GM21737 (cell line): Measurements from ENCODE around the gene H6PD.
"Not testable (repeated sequence)": the region's sequence is repeated elsewhere in the genome, so short reads cannot be mapped to it uniquely, and the experiment has no call there.

Experiments used
- ATAC-seq: cut with Tn5 transposase; IDR thresholded peaks from one replicate; pipeline ENCODE4 v1.9.1; 2021; ENCODE audit warnings: mild to moderate bottlenecking, moderate library complexity; ENCODE audit not compliant: unreplicated experiment

Gene H6PD

DNA sequence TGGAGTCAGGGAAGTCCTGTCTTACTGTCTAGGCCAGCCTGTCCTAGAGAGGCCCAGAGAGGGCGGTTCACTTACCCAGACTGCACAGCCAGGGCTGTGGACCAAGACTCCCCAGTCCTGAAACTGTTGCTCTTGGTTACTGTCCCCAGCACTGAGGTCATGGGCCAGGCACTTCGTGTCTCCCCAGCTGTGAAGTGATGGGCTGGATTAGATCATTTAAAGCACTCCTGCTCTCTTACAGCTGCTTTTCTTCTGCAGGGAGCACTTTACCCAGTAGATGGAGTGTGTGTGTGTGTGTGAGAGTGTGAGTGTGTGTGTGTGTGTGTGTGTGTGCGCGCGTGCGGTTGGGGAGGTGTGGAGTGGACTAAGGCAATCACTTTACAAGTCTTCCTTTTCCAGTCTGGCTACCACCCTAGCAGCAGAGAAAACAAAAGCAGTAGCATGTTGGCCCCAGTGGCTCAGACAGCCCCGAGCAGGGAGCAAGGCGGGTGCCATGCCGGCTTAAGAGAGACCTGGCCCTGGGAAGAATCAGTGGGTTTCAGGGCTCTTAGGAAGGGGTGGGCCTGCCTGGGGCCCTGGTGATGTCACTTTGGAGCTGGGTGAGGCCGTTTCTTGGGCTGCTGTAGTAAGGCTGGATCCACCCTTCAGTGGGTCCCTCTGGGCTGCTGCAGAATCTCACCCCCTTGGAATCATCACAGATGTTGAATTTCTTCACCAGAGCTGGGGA, 60.5 kb downstream of the H6PD start:
- ATAC-seq, result no peak

DNA sequence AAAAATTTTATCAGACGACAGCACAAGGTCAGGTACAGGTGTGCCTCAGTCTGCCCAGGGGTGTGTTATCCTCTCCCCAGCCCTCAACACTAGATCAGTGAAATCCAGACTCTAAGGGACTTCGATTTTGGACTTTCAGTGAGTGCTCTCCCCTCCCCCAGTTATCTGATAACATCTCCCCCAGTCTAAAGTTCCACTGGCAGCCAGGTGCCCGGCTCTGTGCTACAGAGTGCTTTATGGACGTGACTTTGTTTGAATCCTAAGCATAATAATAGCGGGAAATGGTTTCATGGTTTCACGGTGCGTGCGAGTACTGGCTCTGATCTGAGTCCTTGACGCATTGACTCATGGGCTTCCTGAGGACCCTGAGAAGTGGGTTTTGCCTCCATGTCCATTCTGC, 61.3 kb downstream of the H6PD start:
- no peak for ATAC-seq

DNA sequence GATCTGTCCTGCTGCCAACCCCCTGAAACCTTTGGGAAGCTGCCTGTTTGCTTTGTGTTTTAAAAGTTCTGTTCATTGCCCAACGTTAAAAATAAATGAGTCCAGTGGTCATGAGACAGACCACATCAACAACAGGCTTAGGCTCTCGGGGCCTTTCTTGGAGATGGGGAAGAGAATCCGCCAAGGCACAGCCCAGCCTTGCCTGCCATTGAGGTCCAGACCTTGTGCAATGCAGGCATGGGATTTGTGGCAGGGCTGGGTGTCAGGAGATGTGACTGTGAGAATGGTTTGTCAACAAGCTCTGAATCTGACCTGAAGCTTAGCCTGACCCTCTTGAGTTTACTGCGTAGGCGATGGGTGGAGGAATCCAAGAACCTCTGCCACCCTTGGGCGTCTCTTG, 62.3 kb downstream of the H6PD start:
- no peak for ATAC-seq

- no peak for ATAC-seq
These were observed 63.3 kb downstream of the H6PD start for GRCh38 chr1:9297831-9298230.

GRCh38 chr1:9298282-9298681, 63.7 kb downstream of the H6PD start:
- ATAC-seq, result no peak

DNA sequence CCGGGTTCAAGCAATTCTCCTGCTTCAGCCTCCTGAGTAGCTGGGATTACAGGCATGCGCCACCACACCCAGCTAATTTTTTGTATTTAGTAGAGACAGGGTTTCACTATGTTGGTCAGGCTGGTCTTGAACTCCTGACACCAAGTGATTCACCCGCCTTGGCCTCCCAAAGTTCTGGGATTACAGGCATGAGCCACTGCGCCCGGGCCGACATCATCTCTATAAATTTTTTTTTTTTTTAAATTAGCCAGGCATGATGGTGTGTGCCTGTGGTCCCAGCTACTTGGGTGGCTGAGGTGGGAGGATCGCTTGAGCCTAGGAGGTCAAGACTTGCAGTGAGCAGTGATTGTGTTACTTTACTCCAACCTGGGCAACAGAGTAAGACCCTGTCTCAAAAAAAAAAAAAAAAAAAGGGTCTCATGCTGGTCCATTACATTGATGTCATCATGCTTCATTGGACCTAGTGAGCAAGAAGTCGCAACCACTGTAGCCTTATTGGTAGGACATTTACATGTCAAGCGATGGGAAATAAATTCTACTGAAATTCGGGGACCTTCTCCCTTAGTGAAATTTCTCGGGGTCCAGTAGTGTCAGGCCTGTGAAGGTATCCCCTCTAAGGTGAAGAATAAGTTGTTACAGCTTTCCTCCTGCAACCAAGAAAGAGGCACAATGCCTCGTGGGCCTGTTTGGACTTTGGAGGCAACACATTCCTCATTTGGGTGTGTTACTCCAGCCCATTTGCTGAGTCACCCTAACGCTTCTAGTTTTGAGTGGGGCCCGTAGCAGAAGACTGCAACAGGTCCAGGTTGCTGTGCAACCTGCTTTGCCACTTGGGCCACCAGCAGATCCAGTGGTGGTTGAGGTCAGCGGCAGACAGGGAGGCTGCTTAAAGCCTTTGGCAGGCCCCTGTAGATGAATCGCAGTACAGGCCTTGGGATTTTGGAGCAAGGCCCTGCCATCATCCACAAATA, 65.3 kb downstream of the H6PD start:
- ATAC-seq, result not testable (repeated sequence)

- no peak for ATAC-seq
These were observed 66.0 kb downstream of the H6PD start for GRCh38 chr1:9300573-9300972.

DNA sequence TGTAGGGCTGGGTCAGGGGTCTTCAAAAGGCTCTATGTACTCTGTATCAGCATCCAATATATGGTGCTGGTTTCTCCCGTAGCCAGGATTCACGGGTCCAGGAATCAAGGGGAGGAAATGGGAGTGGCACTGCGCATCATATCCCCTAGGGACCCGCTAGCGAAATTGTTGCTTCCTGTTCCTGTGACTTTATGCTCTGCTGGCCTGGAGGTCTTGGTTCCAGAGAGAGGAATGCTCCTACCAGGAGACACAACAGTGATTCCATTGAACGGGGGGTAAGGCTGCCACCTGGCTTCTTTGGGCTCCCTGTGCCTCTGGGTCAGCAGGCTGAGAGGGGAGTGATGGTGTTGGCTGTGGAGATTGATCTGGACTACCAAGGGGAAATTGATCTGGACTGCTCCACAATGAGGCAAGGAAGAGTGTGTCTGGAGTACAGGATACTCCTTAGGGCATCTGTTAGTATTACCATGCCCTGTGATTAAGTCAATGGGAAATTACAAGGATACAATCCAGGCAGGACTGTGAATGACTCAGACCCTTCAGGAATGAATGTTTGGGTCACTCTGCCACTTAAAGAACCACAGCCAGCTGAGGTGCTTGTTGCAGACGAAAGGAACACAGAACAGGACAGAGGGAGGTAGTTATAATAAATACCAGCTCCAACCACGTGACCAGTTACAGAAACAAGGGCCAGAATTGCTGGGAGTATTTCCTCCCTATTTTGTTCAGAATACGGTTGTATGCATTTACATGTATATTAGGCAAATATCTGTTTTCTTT, 68.4 kb downstream of the H6PD start:
- no peak for ATAC-seq

DNA sequence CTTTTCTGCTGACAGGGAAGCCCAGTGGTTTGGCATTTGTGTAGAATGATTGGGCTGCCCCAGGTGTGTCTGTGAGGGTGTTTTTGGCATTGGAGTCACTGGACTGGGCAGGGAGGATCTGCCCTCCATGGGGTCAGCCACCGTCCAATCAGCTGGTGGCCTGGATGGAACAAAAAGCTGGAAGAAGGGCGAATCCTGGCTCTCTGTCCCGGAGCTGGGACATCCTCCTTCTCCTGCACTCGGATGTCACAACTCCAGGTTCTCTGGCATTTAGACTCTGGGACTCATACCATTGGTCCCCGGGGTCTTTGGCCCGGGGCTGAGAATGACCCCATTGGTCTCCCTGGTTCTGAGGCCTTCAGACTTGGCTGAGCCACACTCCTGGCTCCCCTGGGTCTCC, 69.3 kb downstream of the H6PD start:
- ATAC-seq, result no peak

- no peak for ATAC-seq
These were observed 70.6 kb downstream of the H6PD start for GRCh38 chr1:9305216-9305615.

- no peak for ATAC-seq
These were observed 71.4 kb downstream of the H6PD start for GRCh38 chr1:9306006-9306405.

- ATAC-seq, result no peak
These were observed 72.7 kb downstream of the H6PD start for GRCh38 chr1:9307303-9307702.

DNA sequence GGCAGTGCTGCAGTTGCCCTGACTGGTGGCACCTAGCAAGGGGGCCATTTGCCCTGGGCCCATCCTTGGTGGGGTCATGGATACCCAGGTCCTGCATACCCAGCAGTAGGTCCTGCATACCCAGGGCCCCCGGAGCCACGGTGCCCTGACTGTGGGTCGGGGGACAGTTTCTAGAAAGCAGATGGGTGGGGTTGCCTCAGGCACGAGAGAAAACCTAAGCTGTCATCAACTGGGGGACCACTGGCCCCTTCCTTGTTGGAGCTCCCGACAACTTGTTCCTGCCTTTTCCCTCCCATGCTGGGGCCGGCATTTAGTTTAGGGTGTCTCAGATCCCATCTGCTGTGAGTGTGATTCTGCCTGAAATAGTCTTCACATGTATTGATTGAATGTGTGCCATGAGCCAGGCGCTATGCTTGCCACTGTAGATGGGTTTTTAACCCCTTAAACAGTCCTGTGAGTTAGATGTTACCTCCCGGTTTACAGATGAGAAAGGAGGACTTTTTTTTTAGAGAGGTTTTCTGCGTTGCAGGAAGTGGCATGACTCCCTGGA, 73.7 kb downstream of the H6PD start:
- no peak for ATAC-seq

DNA sequence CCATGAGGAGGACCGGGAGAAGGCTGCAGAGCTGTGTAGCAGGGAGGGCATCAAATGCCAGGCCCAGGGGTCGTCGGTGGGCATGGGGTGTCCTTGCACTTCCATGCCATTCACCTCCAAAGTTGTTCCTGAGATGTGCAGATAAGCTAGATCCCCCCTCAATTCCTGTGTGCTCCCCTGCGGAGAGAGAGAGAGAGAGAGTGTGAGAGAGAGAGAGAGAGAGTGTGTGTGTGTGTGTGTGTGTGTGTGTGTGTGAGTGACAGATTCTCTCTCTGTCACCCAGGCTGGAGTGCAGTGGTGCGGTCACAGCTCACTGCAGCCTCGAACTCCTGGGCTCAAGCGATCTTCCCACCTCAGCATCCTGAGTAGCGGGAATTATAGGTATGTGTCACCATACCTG, 74.5 kb downstream of the H6PD start:
- ATAC-seq, result no peak

GRCh38 chr1:9309991-9310390, 75.4 kb downstream of the H6PD start:
- ATAC-seq, result no peak

DNA sequence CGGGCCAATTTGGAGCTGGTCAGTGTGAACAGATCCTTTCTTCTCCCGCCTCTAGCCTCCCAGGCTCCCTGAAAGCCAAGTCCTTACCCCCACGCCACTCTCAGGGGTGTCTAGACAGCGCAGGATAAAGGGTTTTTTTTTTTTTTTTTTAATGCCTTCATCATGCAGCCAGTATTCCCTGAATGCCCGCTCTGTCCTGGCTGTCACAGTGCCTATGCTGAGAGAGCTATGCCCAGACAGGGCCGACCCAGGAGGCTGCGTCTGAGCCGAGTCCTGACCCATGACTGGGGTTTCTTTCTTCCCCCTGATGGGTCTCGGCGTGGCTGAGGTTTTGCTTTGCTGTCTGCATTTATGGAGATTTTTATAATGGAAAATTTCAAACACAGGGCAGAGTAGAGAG, 76.5 kb downstream of the H6PD start:
- no peak for ATAC-seq

DNA sequence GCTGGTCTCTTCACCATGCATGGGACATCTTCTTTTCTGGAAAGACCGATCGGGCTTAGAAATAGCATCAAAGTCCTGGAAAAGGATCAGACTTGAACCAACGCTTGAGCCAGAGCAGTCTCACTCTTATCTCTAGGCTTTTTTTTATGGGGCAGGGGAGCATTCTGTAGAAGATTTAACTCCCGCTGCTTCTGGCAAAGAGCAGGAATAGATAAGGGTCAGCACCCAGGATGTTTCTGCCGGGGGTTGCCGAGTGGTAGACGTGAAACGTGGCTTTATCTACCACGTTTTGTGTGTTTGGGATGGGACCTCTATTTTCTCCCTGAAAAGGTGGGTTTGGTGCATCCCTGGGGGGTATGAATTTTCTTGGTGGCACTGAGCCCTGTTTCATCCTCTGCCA, 76.9 kb downstream of the H6PD start:
- no peak for ATAC-seq

DNA sequence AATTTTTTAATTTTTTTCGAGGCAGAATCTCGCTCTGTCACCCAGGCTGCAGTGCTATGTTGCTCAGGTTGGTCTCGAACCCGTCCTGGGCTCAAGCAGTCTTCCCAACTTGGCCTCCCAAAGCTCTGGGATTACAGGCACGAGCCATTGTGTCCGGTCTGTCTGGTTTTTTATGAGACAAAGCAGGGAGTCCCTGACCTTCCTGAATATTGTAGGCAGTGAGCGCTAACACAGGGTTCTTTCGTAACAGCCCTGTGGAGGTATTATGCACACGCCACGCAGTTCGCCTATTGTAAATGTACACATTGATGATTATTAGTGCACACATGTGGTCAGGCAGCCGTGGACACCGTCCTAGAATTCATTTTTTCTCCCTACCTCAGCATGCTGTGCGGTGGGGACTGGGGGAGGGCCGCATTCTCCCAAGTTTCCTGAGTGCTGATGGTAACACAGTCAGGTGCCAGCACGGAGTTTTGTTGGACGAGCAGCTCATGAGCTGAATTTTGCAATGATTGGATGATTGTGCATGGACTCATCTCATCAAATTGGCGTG, 77.7 kb downstream of the H6PD start:
- no peak for ATAC-seq

DNA sequence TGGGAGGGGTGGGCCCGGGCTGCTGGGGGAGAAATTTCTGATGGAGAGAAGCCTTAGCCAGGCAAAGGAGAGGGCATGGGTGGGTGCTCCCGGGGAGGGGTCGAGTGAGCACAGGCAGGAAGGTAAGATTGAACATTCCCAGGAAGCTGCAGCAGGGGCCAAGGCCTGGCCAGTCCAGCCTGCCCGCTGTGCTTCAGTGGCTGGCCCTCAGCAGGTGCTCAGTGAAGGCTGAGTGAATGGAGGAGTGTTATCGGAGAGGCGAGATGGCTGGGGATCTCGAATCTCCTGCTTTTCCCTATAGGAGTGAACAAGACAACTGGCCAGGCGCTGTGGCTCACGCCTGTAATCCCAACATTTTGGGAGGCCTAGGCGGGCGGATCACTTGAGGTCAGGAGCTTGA, 79.0 kb downstream of the H6PD start:
- no peak for ATAC-seq

DNA sequence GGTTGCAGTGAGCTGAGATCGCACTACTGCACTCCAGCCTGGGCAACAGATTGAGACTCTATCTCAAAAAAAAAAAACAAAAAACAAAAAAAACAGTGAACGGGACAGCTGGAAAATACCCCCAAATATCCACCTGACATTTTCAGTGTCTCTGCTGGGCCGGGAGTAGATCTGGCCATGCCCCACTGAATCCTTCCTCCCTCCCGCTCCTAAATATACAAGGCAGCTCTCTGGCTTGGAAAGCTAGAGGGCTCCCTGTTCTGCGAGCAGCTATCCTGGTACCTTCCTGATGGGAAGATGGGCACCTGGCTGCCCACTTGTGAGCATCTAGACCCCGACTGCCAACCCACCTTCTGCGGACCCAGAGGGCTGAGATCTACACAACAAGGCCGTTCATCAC, 79.5 kb downstream of the H6PD start:
- no peak for ATAC-seq
